ENCODE measurements around the gene OR52B2.

DNA sequence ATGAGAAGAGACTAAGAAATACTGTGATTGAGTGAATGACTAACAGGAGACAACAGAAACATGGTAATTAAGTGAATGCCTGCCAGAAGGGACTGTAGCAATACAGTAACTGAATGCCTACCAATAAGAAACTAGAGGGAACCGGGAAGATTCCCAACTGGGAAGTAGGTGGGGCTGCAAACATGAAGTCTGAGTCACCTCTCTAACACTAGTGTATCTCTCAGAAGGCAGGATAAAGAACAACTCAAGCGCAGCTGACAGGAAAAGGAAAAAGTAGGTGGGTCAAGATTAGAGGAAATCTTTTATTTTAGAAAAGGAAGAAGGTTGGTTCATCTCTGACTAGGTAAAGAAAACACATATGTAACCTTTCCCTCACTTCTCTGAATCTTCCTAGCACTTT is 49.2 kb upstream of the OR52B2 start:
- TF ChIP-seq, protein P1, sequence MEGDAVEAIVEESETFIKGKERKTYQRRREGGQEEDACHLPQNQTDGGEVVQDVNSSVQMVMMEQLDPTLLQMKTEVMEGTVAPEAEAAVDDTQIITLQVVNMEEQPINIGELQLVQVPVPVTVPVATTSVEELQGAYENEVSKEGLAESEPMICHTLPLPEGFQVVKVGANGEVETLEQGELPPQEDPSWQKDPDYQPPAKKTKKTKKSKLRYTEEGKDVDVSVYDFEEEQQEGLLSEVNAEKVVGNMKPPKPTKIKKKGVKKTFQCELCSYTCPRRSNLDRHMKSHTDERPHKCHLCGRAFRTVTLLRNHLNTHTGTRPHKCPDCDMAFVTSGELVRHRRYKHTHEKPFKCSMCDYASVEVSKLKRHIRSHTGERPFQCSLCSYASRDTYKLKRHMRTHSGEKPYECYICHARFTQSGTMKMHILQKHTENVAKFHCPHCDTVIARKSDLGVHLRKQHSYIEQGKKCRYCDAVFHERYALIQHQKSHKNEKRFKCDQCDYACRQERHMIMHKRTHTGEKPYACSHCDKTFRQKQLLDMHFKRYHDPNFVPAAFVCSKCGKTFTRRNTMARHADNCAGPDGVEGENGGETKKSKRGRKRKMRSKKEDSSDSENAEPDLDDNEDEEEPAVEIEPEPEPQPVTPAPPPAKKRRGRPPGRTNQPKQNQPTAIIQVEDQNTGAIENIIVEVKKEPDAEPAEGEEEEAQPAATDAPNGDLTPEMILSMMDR (IDR thresholded peaks at IDR 0.05): no peak
- no peak for TF ChIP-seq POLR2AphosphoS5 (IDR thresholded peaks at IDR 0.05; ENCODE audit: low read depth, low read length)

All from Panc1 (cell line).